Prostate gland (tissue), 2 donors: ENCODE results near the gene SORL1. TPM values are rescaled to one million over a fixed set of nuclear protein-coding genes. Genes with fewer than 3 reads are reported as not detected.

Experiments used
- DNase-seq: peaks from one replicate; pipeline ENCODE4 v3.0.0-alpha.2; 2019; ENCODE audit warnings: low spot score
- H3K27ac ChIP-seq, 2 donors: fragments of 200-600 bp; sonication (generic); 2 replicates each; pipeline ENCODE4 v1.5.1; 2017 to 2019
- H3K27me3 ChIP-seq: fragments of 200-600 bp; sonication (generic); replicated peaks from 2 replicates; pipeline ENCODE4 v1.5.1; 2019; ENCODE audit not compliant: insufficient read depth
- H3K36me3 ChIP-seq, 2 donors: fragments of 200-600 bp; sonication (generic); 1 replicate in 1 of 2; 2 replicates in 1 of 2; pipeline versions ENCODE4 v1.5.1 to v1.8.1; 2017 to 2019
- H3K4me1 ChIP-seq: fragments of 200-600 bp; sonication (generic); replicated peaks from 2 replicates; pipeline ENCODE4 v1.5.1; 2019
- H3K4me3 ChIP-seq, 2 donors: fragments of 200-600 bp; sonication (generic); 2 replicates each; pipeline ENCODE4 v1.5.1; 2017 to 2019
- H3K9me3 ChIP-seq: fragments of 200-600 bp; sonication (generic); 2 replicates; pipeline ENCODE4 v1.5.1; 2017
- POLR2A ChIP-seq: fragments of 450-650 bp; IDR thresholded peaks from one replicate; pipeline ENCODE4 v1.6.1; 2016; ENCODE audit warnings: antibody characterized with exemption, mild to moderate bottlenecking
- POLR2AphosphoS5 ChIP-seq: sonication (generic); formaldehyde crosslinking; IDR thresholded peaks from one replicate; pipeline ENCODE4 v1.6.1; 2017; ENCODE audit warnings: antibody characterized with exemption
- WGBS: methylation state at CpG from one replicate; pipeline ENCODE4 v1.1.5; 2018; 5-methylcytosine and 5-hydroxymethylcytosine counted together
- intact Hi-C: fragments of 100-400 bp; cut with DNase I; formaldehyde crosslinking; loops from one replicate; pipeline ENCODE4 v1.14.2; 2022
- total RNA-seq, 2 donors: library from RNA; depleted of rRNA; stranded (reverse); fragments of >200 nt; gene quantifications; one replicate each; pipeline ENCODE4 v1.1.0, GENCODE V29; 2016
- TF ChIP-seq, protein P1 (sequence below), 4 experiments: fragments of 200-600 bp in 2 of 4; fragments of 450-650 bp in 2 of 4; sonication (generic) in 2 of 4; IDR thresholded peaks; 1 replicate in 3 of 4; 2 replicates in 1 of 4; pipeline ENCODE4 v1.5.1; 2016 to 2019; ENCODE audit warnings: antibody characterized with exemption in 4 of 4, mild to moderate bottlenecking in 2 of 4, moderate library complexity in 2 of 4

The SORL1 gene
- total RNA-seq, 2 donors from 2014 or later, result 77.4 to 97.6 TPM

GRCh38 chr11:121412000-121412587, 40.0 kb upstream of the SORL1 start:
- TF ChIP-seq POLR2AphosphoS5 (no peak), POLR2A (no peak)
- TF ChIP-seq, protein P1, sequence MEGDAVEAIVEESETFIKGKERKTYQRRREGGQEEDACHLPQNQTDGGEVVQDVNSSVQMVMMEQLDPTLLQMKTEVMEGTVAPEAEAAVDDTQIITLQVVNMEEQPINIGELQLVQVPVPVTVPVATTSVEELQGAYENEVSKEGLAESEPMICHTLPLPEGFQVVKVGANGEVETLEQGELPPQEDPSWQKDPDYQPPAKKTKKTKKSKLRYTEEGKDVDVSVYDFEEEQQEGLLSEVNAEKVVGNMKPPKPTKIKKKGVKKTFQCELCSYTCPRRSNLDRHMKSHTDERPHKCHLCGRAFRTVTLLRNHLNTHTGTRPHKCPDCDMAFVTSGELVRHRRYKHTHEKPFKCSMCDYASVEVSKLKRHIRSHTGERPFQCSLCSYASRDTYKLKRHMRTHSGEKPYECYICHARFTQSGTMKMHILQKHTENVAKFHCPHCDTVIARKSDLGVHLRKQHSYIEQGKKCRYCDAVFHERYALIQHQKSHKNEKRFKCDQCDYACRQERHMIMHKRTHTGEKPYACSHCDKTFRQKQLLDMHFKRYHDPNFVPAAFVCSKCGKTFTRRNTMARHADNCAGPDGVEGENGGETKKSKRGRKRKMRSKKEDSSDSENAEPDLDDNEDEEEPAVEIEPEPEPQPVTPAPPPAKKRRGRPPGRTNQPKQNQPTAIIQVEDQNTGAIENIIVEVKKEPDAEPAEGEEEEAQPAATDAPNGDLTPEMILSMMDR (IDR thresholded peaks at IDR 0.05), result no peak
- 93% methylated on average over 4 of the region's 4 CpGs for WGBS
- intact Hi-C loops, result no loop called here

DNA sequence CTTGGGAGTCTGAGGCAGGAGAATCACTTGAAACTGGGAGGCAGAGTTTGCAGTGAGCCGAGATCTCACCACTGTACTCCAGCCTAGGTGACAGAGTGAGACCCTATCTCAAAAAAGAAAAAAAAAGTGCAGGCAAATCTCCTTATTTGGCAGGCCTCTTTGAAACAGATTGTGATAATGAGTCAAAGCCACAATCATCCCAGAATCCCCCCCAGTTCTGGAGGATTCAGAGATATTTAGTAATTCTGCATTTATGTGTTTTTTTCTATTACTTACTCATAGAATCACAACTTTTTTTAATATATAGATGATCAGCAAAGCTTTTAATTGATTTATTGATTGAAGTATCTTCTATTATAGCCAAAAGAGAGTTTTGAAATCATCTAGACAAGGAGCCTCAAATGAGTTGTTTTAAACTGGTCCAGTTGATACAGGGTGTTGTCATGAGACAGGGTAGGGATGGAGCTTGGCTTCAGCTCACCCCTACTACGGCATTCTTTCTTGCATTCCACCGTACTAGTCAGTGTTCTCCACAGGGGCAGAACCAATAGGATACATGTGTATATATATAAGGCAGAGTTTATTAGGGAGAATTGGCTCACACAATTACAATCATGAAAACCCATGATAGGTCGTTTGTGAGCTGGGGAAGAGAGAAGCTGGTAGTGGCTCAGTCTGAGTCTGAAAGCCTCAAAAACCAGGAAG, 39.3 kb upstream of the SORL1 start:
- Histone ChIP-seq H3K4me1 (no peaks in the 10 kb centered on the region), H3K27me3 (no peaks in the 10 kb centered on the region), H3K9me3 (no peaks in the 10 kb centered on the region), H3K36me3 (no peaks in the 10 kb centered on the region), H3K4me3 (no peak overlapping the region), H3K27ac (no peak overlapping the region)
- WGBS, result 77% methylated on average over 4 of the region's 4 CpGs
- no peak for DNase-seq
- intact Hi-C loops, result no loop called here
- TF ChIP-seq, protein P1 (IDR thresholded peaks at IDR 0.05), result no peak
- TF ChIP-seq POLR2A (no peak), POLR2AphosphoS5 (no peak)

More at GRCh38 chr11:121412000-121412587, 40.0 kb upstream of the SORL1 start:
- Histone ChIP-seq H3K27ac (no peak overlapping the region), H3K9me3 (no peaks in the 10 kb centered on the region), H3K4me3 (no peak overlapping the region), H3K27me3 (no peaks in the 10 kb centered on the region), H3K4me1 (no peaks in the 10 kb centered on the region), H3K36me3 (no peaks in the 10 kb centered on the region)
- DNase-seq, result no peak

DNA sequence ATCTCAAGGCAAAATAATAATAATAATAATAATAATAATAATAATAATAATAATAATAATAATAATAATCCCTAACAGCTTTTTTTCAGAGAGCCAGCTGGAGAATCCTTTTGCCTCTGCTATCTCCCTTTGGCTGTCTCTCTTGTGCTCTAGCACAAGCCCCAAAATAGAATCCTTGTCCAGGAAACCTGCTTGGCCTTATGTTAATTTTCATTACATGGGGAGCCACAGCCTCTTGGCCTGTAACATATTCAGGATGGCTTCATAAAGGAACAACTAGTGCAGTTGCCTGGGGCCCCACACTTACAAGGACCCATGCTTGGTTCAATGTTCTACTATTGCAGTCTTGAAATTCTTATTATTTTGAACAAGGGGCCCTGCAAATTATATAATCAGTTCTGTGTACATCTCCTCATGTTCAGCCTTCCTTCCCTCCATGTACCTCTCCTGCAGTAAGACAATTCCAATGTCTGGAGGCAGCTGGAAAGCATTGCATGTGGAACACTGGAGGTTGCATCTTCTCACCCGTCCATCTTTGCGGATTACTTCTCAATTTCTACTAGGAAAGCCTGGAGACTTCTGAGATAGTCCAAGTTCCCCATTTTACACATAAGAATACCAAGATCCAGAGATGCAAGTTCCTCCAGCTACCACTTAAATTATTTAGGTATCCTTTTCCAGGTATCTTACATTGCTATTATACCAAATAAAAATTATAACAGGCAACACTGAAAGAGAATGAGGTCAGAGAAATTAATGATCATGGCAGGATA, 37.8 kb upstream of the SORL1 start:
- intact Hi-C loops, result no loop called here

DNA sequence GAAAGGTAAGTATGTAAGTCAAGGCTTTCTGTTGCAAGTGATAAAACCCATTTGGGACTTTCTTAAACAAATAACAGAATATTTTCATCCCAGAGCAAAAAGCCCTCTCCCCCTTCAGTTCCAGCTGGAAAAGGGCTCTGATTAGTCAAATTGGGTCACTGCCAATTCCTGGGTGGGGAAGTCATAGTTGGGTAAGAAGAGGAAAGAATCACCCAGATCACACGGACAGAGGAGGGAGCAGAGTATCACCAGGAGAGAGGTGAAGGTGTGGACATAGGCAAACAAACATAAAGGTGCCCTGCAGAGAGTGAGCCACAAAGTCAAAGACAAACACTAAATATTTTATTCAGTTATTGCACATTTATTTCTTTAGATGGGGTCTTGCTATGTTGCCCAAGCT, 36.3 kb upstream of the SORL1 start:
- Histone ChIP-seq H3K4me3 (no peak overlapping the region), H3K4me1 (no peaks in the 10 kb centered on the region), H3K27me3 (no peaks in the 10 kb centered on the region), H3K9me3 (no peaks in the 10 kb centered on the region), H3K36me3 (no peaks in the 10 kb centered on the region), H3K27ac (no peak overlapping the region)
- TF ChIP-seq, protein P1 (IDR thresholded peaks at IDR 0.05), result no peak
- TF ChIP-seq POLR2A (no peak), POLR2AphosphoS5 (no peak)
- DNase-seq, result no peak
- WGBS, result 38% methylated on average over 1 of the region's 1 CpG
- intact Hi-C loops, result no loop called here

More for the DNA sequence above, 37.8 kb upstream of the SORL1 start:
- TF ChIP-seq POLR2A (no peak), POLR2AphosphoS5 (no peak)
- TF ChIP-seq, protein P1 (IDR thresholded peaks at IDR 0.05), result no peak
- DNase-seq, result no peak
- Histone ChIP-seq H3K9me3 (no peaks in the 10 kb centered on the region), H3K4me3 (no peak overlapping the region), H3K27me3 (no peaks in the 10 kb centered on the region), H3K4me1 (no peaks in the 10 kb centered on the region), H3K27ac (no peak overlapping the region), H3K36me3 (no peaks in the 10 kb centered on the region)
- 93% methylated on average over 2 of the region's 2 CpGs for WGBS
